ELR (cell line): Measurements from ENCODE around the gene MAPK14.
"Not testable (repeated sequence)": the region's sequence is repeated elsewhere in the genome, so short reads cannot be mapped to it uniquely, and the experiment has no call there.

Experiments
- DNase-seq: peaks from one replicate; pipeline ENCODE4 v3.0.0-alpha.2; 2015; ENCODE audit warnings: low read depth

Gene MAPK14

GRCh38 chr6:36027501-36028087, at the start of gene MAPK14:
Gene MAPK14, plus strand, starts transcription at chr6:36027808. Its CDS starts 350 bp downstream, at chr6:36028158.
- peak; percentile 100 for DNase-seq

- DNase-seq, result not testable (repeated sequence)
These were observed 47.5 kb upstream of the MAPK14 start for GRCh38 chr6:35980126-35980525.

- peak; percentile 6 for DNase-seq
These were observed 46.5 kb upstream of the MAPK14 start for GRCh38 chr6:35980991-35981645.

GRCh38 chr6:35984701-35985100, 42.9 kb upstream of the MAPK14 start:
- no peak for DNase-seq

GRCh38 chr6:35988047-35988446, 39.6 kb upstream of the MAPK14 start:
- not testable (repeated sequence) for DNase-seq

GRCh38 chr6:35993150-35993549, 34.5 kb upstream of the MAPK14 start:
- DNase-seq, result no peak

- no peak for DNase-seq
These were observed 27.2 kb upstream of the MAPK14 start for GRCh38 chr6:36000451-36000850.

- no peak for DNase-seq
These were observed 11.9 kb upstream of the MAPK14 start for GRCh38 chr6:36015666-36016065.

GRCh38 chr6:36018339-36018738, 9.3 kb upstream of the MAPK14 start:
- no peak for DNase-seq

GRCh38 chr6:36019167-36019566, 8.4 kb upstream of the MAPK14 start:
- DNase-seq, result no peak

- DNase-seq, result no peak
These were observed 7.5 kb upstream of the MAPK14 start for GRCh38 chr6:36020154-36020553.

- no peak for DNase-seq
These were observed 3.4 kb upstream of the MAPK14 start, which contains the start of gene SLC26A8 for GRCh38 chr6:36023996-36024795. Gene SLC26A8, minus strand, starts transcription at chr6:36024641. Its CDS starts 4,934 bp downstream, at chr6:36019707.

- peak; percentile 16 for DNase-seq
These were observed 2.2 kb upstream of the MAPK14 start for GRCh38 chr6:36025260-36025931.

- DNase-seq, result peak; percentile 59
These were observed 1.7 kb upstream of the MAPK14 start for GRCh38 chr6:36025932-36026327.

- DNase-seq, result peak; percentile 52
These were observed 674 bp downstream of the MAPK14 start for GRCh38 chr6:36028088-36028876.

GRCh38 chr6:36028877-36029324, 1.3 kb downstream of the MAPK14 start:
- peak; percentile 85 for DNase-seq

- peak; percentile 61 for DNase-seq
These were observed 1.9 kb downstream of the MAPK14 start for GRCh38 chr6:36029464-36029863.

- DNase-seq, result no peak
These were observed 4.7 kb downstream of the MAPK14 start for GRCh38 chr6:36032261-36032660.

GRCh38 chr6:36033144-36033543, 5.5 kb downstream of the MAPK14 start:
- DNase-seq, result not testable (repeated sequence)

- peak; percentile 45 for DNase-seq
These were observed 6.3 kb downstream of the MAPK14 start for GRCh38 chr6:36033935-36034334.

GRCh38 chr6:36034441-36034840, 6.8 kb downstream of the MAPK14 start:
- no peak for DNase-seq
